Cardiac muscle cell (in vitro differentiated cells and primary cell): Measurements from ENCODE around the gene NFAT5. TPM values are rescaled to one million over a fixed set of nuclear protein-coding genes. Genes with fewer than 3 reads are reported as not detected.

Experiments
- DNase-seq, 2 donors: peaks; one replicate each; pipeline versions ENCODE4 v3.0.0 to v3.0.0-alpha.2; 2010 to 2017; ENCODE audit warnings: low read depth in 1 of 2, low spot score in 1 of 2
- H3K27ac ChIP-seq: fragments of 200-600 bp; sonication (generic); 2 replicates; pipeline ENCODE4 v1.5.1; 2016
- H3K27me3 ChIP-seq: fragments of 200-600 bp; sonication (generic); 2 replicates; pipeline ENCODE4 v1.6.0; 2016; ENCODE audit warnings: control low read depth
- H3K36me3 ChIP-seq: fragments of 200-600 bp; sonication (generic); 2 replicates; pipeline ENCODE4 v1.5.1; 2016; ENCODE audit warnings: control low read depth
- H3K4me1 ChIP-seq: fragments of 200-600 bp; sonication (generic); 2 replicates; pipeline ENCODE4 v1.8.1; 2017; ENCODE audit warnings: low read depth, mild to moderate bottlenecking, mixed run types
- H3K4me3 ChIP-seq: fragments of 200-600 bp; sonication (generic); 2 replicates; pipeline ENCODE4 v1.5.1; 2016; ENCODE audit warnings: mild to moderate bottlenecking
- H3K9me3 ChIP-seq: fragments of 200-600 bp; sonication (generic); 2 replicates; pipeline ENCODE4 v1.5.1; 2017; ENCODE audit warnings: low read depth, mild to moderate bottlenecking, control low read depth
- polyA plus RNA-seq: library from polyadenylated mRNA; unstranded; fragments of >200 nt; fragmentation: Nextera tagmentation; extraction: Ambion mirVana; gene quantifications from 2 replicates; pipeline ENCODE4 v1.2.1, GENCODE V29; 2016
- total RNA-seq: library from RNA; depleted of rRNA; stranded (reverse); fragments of >200 nt; gene quantifications from 2 replicates; pipeline ENCODE4 v1.2.3, GENCODE V29; 2016
- TF ChIP-seq, protein P1 (sequence below): IDR thresholded peaks from 2 replicates; pipeline ENCODE4 v1.5.1; 2012; ENCODE audit warnings: low read depth, mild to moderate bottlenecking, low read length

NFAT5 gene
- total and polyA plus RNA-seq, 2 experiments from 2014 or later: 6.2 to 15.9 TPM

DNA sequence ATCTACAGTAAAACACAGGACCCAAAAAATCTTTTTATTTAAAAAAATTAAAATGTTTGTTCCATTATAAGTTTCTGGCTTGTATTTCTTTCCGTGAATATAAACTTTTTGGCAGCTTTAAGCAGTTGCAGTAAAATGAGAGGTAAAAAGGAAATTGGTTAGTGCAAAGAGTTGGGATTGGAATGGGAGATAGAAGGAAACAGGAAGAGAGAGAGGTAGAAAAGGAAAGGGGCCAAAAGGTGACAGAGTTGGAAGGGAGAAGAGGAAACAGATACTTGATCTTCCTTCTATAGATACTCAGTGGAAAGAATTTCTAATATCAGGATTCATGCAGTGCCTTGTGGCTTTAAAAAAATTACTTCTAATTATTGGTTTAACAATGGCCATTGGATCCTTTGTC lies 97.1 kb downstream of the NFAT5 start:
- Histone ChIP-seq H3K4me1 (no peaks in the 10 kb centered on the region), H3K4me3 (no peak overlapping the region), H3K27ac (no peak overlapping the region), H3K27me3 (no peaks in the 10 kb centered on the region), H3K36me3 (peaks cover 15% of the 10 kb centered on the region), H3K9me3 (no peaks in the 10 kb centered on the region)
- TF ChIP-seq, protein P1, sequence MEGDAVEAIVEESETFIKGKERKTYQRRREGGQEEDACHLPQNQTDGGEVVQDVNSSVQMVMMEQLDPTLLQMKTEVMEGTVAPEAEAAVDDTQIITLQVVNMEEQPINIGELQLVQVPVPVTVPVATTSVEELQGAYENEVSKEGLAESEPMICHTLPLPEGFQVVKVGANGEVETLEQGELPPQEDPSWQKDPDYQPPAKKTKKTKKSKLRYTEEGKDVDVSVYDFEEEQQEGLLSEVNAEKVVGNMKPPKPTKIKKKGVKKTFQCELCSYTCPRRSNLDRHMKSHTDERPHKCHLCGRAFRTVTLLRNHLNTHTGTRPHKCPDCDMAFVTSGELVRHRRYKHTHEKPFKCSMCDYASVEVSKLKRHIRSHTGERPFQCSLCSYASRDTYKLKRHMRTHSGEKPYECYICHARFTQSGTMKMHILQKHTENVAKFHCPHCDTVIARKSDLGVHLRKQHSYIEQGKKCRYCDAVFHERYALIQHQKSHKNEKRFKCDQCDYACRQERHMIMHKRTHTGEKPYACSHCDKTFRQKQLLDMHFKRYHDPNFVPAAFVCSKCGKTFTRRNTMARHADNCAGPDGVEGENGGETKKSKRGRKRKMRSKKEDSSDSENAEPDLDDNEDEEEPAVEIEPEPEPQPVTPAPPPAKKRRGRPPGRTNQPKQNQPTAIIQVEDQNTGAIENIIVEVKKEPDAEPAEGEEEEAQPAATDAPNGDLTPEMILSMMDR: no peak
- DNase-seq: no peak

DNA sequence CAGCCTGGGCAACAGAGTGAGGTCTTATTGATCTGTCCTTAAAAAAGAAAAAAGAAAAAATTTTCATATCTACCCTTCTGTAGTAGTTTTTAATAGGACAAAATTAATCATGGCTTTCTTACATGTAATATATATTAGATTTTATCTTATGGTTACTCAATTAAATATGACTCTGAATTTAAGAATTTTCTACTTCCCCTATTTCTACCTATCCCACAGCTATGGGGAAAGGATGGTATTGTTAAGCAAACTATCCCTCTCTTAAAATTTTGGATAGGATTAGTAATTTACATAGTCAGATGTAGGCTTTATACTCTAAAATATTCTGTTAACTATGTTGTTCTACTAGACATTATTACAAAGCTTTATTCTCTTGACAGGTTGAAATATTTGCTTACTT lies 98.1 kb downstream of the NFAT5 start:
- no peaks in the 10 kb centered on the region for H3K4me1 ChIP-seq
- H3K4me3 ChIP-seq: no peak overlapping the region
- no peak overlapping the region for H3K27ac ChIP-seq
- TF ChIP-seq, protein P1: no peak
- no peaks in the 10 kb centered on the region for H3K27me3 ChIP-seq
- H3K9me3 ChIP-seq: no peaks in the 10 kb centered on the region
- H3K36me3 ChIP-seq: peaks cover 24% of the 10 kb centered on the region
- no peak for DNase-seq

- TF ChIP-seq, protein P1: no peak
- no peak overlapping the region for H3K4me3 ChIP-seq
- no peaks in the 10 kb centered on the region for H3K27me3 ChIP-seq
- no peak for DNase-seq
- no peak overlapping the region for H3K27ac ChIP-seq
- H3K4me1 ChIP-seq: no peaks in the 10 kb centered on the region
- H3K36me3 ChIP-seq: peaks cover 56% of the 10 kb centered on the region
- H3K9me3 ChIP-seq: no peaks in the 10 kb centered on the region
Measured at GRCh38 chr16:69669577-69669976, 103.8 kb downstream of the NFAT5 start.

DNA sequence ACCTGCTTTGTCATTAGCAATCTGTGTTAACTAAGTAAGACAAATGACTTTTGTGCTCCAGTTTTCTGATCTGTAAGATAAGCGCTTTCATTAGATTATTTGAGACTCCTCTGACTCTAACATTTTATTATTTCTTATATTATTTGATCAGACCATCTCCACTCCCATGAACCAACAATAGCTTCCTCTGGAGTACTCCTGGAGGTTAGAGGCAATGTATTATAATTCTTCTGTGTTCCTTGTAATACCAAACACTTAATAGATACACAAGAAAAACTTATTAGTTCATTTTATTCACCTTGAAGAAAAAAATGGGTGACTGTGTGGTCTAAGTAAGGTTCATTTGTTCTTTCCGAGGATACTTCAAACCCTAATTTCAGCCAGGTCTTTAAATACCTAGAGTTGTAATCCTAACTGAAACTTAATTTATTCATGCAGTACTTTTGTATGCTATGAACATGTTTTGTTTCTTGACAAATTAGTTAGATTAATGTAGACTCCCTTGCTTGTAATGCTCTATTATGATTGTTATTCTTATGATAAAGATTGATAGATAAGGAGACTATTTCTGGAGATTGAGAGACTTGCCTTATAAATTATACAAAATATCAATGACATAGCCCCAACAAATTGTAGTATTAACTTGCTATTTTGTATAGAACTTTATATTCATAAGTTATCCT lies 106.7 kb downstream of the NFAT5 start:
- Histone ChIP-seq H3K27ac (no peak overlapping the region), H3K4me3 (no peak overlapping the region), H3K27me3 (no peaks in the 10 kb centered on the region), H3K36me3 (peaks cover 63% of the 10 kb centered on the region), H3K4me1 (no peaks in the 10 kb centered on the region), H3K9me3 (no peaks in the 10 kb centered on the region)
- no peak for DNase-seq
- TF ChIP-seq, protein P1: no peak

GRCh38 chr16:69672998-69673713 lies 107.4 kb downstream of the NFAT5 start:
- DNase-seq: no peak
- TF ChIP-seq, protein P1: no peak
- Histone ChIP-seq H3K27me3 (no peaks in the 10 kb centered on the region), H3K9me3 (no peaks in the 10 kb centered on the region), H3K27ac (no peak overlapping the region), H3K4me3 (no peak overlapping the region), H3K4me1 (no peaks in the 10 kb centered on the region), H3K36me3 (peaks cover 64% of the 10 kb centered on the region)
